HepG2 (cell line): ENCODE measurements around the gene ZMAT2. TPM values are rescaled to one million over a fixed set of nuclear protein-coding genes. Genes with fewer than 3 reads are reported as not detected.
A peak's percentile ranks its signal among the peaks of the same experiment; 100 is the strongest.

Experiments
- ATAC-seq: fragments of 200-7000 bp; cut with Tn5 transposase; 3 replicates; pipeline ENCODE4 v1.9.1; 2020; ENCODE audit warnings: mild to moderate bottlenecking, moderate library complexity
- Bru-seq: library from RNA; stranded (reverse); fragments of 400-500 nt; gene quantifications from one replicate; lab custom pipeline; 2021; lab: Mats Ljungman, UMichigan
- BruChase-seq, 2 experiments: library from RNA; stranded (reverse); fragments of 400-500 nt; gene quantifications; one replicate each; lab custom pipeline; 2021; lab: Mats Ljungman, UMichigan
- BruUV-seq: library from RNA; stranded (reverse); fragments of 400-500 nt; replicated peaks from 2 replicates; lab custom pipeline; 2021; lab: Mats Ljungman, UMichigan
- CTCF ChIA-PET: fragments of 300-600 bp; formaldehyde crosslinking; extraction: SDS; loops from one replicate; lab custom pipeline; 2021; ENCODE audit warnings: low total read pairs, inconsistent platforms, low intra/inter-chr PET ratio; lab: Yijun Ruan, JAX
- POLR2A ChIA-PET: fragments of 350-600 bp; sonication (Branson Sonifier 250); formaldehyde crosslinking; loops from one replicate; lab custom pipeline; 2020; ENCODE audit warnings: antibody characterized with exemption, inconsistent platforms; lab: Yijun Ruan, JAX
- DNase-seq: peaks from one replicate; pipeline ENCODE4 v3.0.0-alpha.2; 2015; ENCODE audit warnings: low spot score
- FAIRE-seq: peaks from 3 replicates; lab custom pipeline; 2011; peaks lifted over from hg19 to GRCh38; lab: Jason Lieb, UNC
- H2AFZ ChIP-seq: one replicate; pipeline ENCODE4 v1.6.1; 2011; ENCODE audit warnings: low read length, inconsistent platforms
- H3K27ac ChIP-seq: fragments of 300-600 bp; 3 replicates; pipeline ENCODE4 v1.8.0; 2011; ENCODE audit warnings: mixed run types, mild to moderate bottlenecking, mixed read lengths, low read length, inconsistent platforms; ENCODE audit not compliant: insufficient read depth; ENCODE audit errors: extremely low read length
- H3K27me3 ChIP-seq, 2 experiments: fragments of 200-600 bp in 1 of 2; 2 replicates in 1 of 2; 3 replicates in 1 of 2; pipeline versions ENCODE4 v1.6.0 to v1.8.0; 2011; ENCODE audit warnings: low read length in 2 of 2, mild to moderate bottlenecking in 2 of 2, moderate library complexity in 2 of 2, inconsistent platforms in 1 of 2; ENCODE audit not compliant: insufficient read depth in 2 of 2, control insufficient read depth in 1 of 2
- H3K36me3 ChIP-seq, 2 experiments: fragments of 200-600 bp in 1 of 2; replicated peaks in 1 of 2; 2 replicates in 1 of 2; 3 replicates in 1 of 2; pipeline versions ENCODE4 v1.5.1 to v1.8.0; 2011; ENCODE audit warnings: low read length in 2 of 2, inconsistent platforms in 1 of 2; ENCODE audit not compliant: insufficient read depth in 2 of 2, control insufficient read depth in 1 of 2
- H3K4me1 ChIP-seq: 2 replicates; pipeline ENCODE4 v1.5.1; 2012; ENCODE audit warnings: low read length, inconsistent platforms; ENCODE audit not compliant: insufficient read depth
- H3K4me2 ChIP-seq: 2 replicates; pipeline ENCODE4 v1.6.0; 2011; ENCODE audit warnings: low read depth, low read length, inconsistent platforms
- H3K4me3 ChIP-seq, 3 experiments: fragments of 200-600 bp in 1 of 3; sonication (generic), shearing (Covaris generic) in 1 of 3; replicated peaks in 1 of 3; 2 replicates each; pipeline ENCODE4 v1.5.1; 2011 to 2016; ENCODE audit warnings: low read length in 3 of 3, inconsistent platforms in 2 of 3, low read depth in 2 of 3, mild to moderate bottlenecking in 2 of 3, control low read depth in 1 of 3, mixed read lengths in 1 of 3; ENCODE audit not compliant: insufficient read depth in 1 of 3
- H3K79me2 ChIP-seq: one replicate; pipeline ENCODE4 v1.6.1; 2011; ENCODE audit warnings: low read length, inconsistent platforms; ENCODE audit not compliant: insufficient read depth
- H3K9ac ChIP-seq: 2 replicates; pipeline ENCODE4 v1.6.0; 2011; ENCODE audit warnings: mild to moderate bottlenecking, low read depth, low read length, inconsistent platforms; ENCODE audit not compliant: insufficient read depth
- H3K9me3 ChIP-seq: 2 replicates; pipeline ENCODE4 v1.5.1; 2012; ENCODE audit warnings: mild to moderate bottlenecking, low read length
- H4K20me1 ChIP-seq: 2 replicates; pipeline ENCODE4 v1.6.0; 2011; ENCODE audit warnings: inconsistent platforms, mild to moderate bottlenecking, low read length, moderate library complexity; ENCODE audit not compliant: insufficient read depth
- CHCHD3 ChIP-seq: sonication (generic); formaldehyde crosslinking; IDR thresholded peaks from 2 replicates; pipeline ENCODE4 v1.8.0; 2022; ENCODE audit warnings: mild to moderate bottlenecking, missing genetic modification reagents, moderate library complexity
- DRAP1 ChIP-seq: IDR thresholded peaks from 2 replicates; pipeline ENCODE4 v1.6.1; 2016; ENCODE audit warnings: missing genetic modification reagents, missing compliant biosample characterization
- ELF4 ChIP-seq: sonication (generic); formaldehyde crosslinking; IDR thresholded peaks from 2 replicates; pipeline ENCODE4 v1.5.0; 2020; ENCODE audit warnings: missing genetic modification reagents, mild to moderate bottlenecking, moderate library complexity, borderline replicate concordance
- ERF ChIP-seq: IDR thresholded peaks from 2 replicates; pipeline ENCODE4 v1.6.1; 2018; ENCODE audit warnings: missing biosample characterization, missing genetic modification reagents
- FIP1L1 ChIP-seq: fragments of 200-400 bp; formaldehyde crosslinking; IDR thresholded peaks from 2 replicates; pipeline ENCODE4 v1.6.1; 2018; ENCODE audit warnings: low read depth, mild to moderate bottlenecking, low read length, moderate library complexity, borderline replicate concordance; ENCODE audit not compliant: insufficient read depth
- KDM6A ChIP-seq: IDR thresholded peaks from 2 replicates; pipeline ENCODE4 v1.6.1; 2016; ENCODE audit warnings: low read depth
- MED8 ChIP-seq: sonication (generic); formaldehyde crosslinking; IDR thresholded peaks from 2 replicates; pipeline ENCODE4 v1.8.1; 2023; ENCODE audit warnings: mild to moderate bottlenecking, missing genetic modification reagents; ENCODE audit not compliant: insufficient replicate concordance
- MEIS2 ChIP-seq: sonication (generic); formaldehyde crosslinking; IDR thresholded peaks from 2 replicates; pipeline ENCODE4 v1.9.0; 2021; ENCODE audit warnings: mild to moderate bottlenecking, missing genetic modification reagents
- RFX5 ChIP-seq: IDR thresholded peaks from 2 replicates; pipeline ENCODE4 v1.6.1; 2011; ENCODE audit warnings: low read depth, low read length, improper control_type of control experiment
- UBTF ChIP-seq: sonication (generic); formaldehyde crosslinking; IDR thresholded peaks from 2 replicates; pipeline ENCODE4 v1.4.0; 2020; ENCODE audit warnings: mild to moderate bottlenecking, missing genetic modification reagents
- ZNF431 ChIP-seq: sonication (generic); formaldehyde crosslinking; IDR thresholded peaks from 2 replicates; pipeline ENCODE4 v1.9.0; 2022; ENCODE audit warnings: missing genetic modification reagents, low read depth, mild to moderate bottlenecking, borderline replicate concordance
- ZNF614 ChIP-seq: IDR thresholded peaks from 2 replicates; pipeline ENCODE4 v1.6.1; 2018; ENCODE audit warnings: missing biosample characterization, missing genetic modification reagents, inconsistent platforms, borderline replicate concordance
- ZNF674 ChIP-seq: sonication (generic); formaldehyde crosslinking; IDR thresholded peaks from 2 replicates; pipeline ENCODE4 v1.5.0; 2020; ENCODE audit warnings: low read depth, mild to moderate bottlenecking, missing genetic modification reagents
- ZSCAN9 ChIP-seq: IDR thresholded peaks from 2 replicates; pipeline ENCODE4 v1.6.1; 2016; ENCODE audit warnings: borderline replicate concordance
- WGBS: methylation state at CpG from one replicate; pipeline ENCODE4 v1.1.6; 2017; ENCODE audit warnings: low lambda C conversion rate; 5-methylcytosine and 5-hydroxymethylcytosine counted together
- in situ Hi-C: cut with HindIII; loops from 2 replicates; pipeline ENCODE4 v1.10.0; 2017; ENCODE audit warnings: low pct_unique_long_range_greater_than_20kb; ENCODE audit not compliant: extremely low pct_ligation_motif_present
- intact Hi-C: fragments of 100-400 bp; cut with micrococcal nuclease; formaldehyde crosslinking; loops from one replicate; pipeline ENCODE4 v1.10.0; 2022; ENCODE audit not compliant: unreplicated experiment
- long read RNA-seq, 2 experiments: library from RNA in 1 of 2; library from polyadenylated mRNA in 1 of 2; stranded (forward) in 1 of 2; unstranded in 1 of 2; transcript quantifications; one replicate each; pipeline ENCODE4 v2.0.0, GENCODE V29; 2019 to 2022
- polyA minus RNA-seq, 3 experiments: library from RNA; depleted of rRNA, polyadenylated mRNA; stranded (reverse); fragments of >200 nt; gene quantifications; 2 replicates each; pipeline ENCODE4 v1.2.3, GENCODE V29; 2011; ENCODE audit warnings: low replicate concordance in 1 of 3
- polyA plus RNA-seq, 8 experiments: library from polyadenylated mRNA; depleted of rRNA in 3 of 8; stranded (reverse) in 7 of 8; unstranded in 1 of 8; fragments of >200 nt; fragmentation: Illumina TruSeq in 4 of 8; extraction: Trizol in 4 of 8; gene quantifications; 2 replicates each; pipeline versions ENCODE4 v1.2.1 to v1.2.3, GENCODE V29; 2011 to 2016; ENCODE audit warnings: low read depth in 4 of 8, missing spikeins in 1 of 8, mixed read lengths in 1 of 8; ENCODE audit not compliant: insufficient read depth in 1 of 8
- total RNA-seq, 5 experiments: library from RNA; depleted of rRNA; stranded (reverse); fragments of >200 nt; fragmentation: Illumina TruSeq; extraction: Trizol; gene quantifications; 2 replicates each; pipeline ENCODE4 v1.2.3, GENCODE V29; 2016; ENCODE audit warnings: low read depth in 1 of 5

The ZMAT2 gene
- 92.8 and 141 TPM in 2 replicates for total RNA-seq (2016; rRNA removed; fragmentation: Illumina TruSeq; extraction: Trizol)
- total RNA-seq (2016; cell fraction: cytosol; rRNA removed; fragmentation: Illumina TruSeq; extraction: Trizol; ENCODE audit: low read depth), result 10.7 and 14.9 TPM in 2 replicates
- 96.7 and 141 TPM in 2 replicates for total RNA-seq (2016; cell fraction: insoluble cytoplasmic fraction; rRNA removed; fragmentation: Illumina TruSeq; extraction: Trizol)
- total RNA-seq (2016; cell fraction: membrane; rRNA removed; fragmentation: Illumina TruSeq; extraction: Trizol), result 28.5 and 32.2 TPM in 2 replicates
- 35.3 and 39.3 TPM in 2 replicates for total RNA-seq (2016; cell fraction: nucleus; rRNA removed; fragmentation: Illumina TruSeq; extraction: Trizol)
- 25.2 and 35.4 TPM in 2 replicates for polyA plus RNA-seq (2011; rRNA removed)
- 17.2 and 23.5 TPM in 2 replicates for polyA plus RNA-seq (2011; cell fraction: cytosol; rRNA removed)
- polyA plus RNA-seq (2011; cell fraction: nucleus; rRNA removed), result 10.4 and 17.0 TPM in 2 replicates
- 49.4 and 69.0 TPM in 2 replicates for polyA plus RNA-seq (2012)
- 13.7 and 14.3 TPM in 2 replicates for polyA plus RNA-seq (2016; cell fraction: cytosol; fragmentation: Illumina TruSeq; extraction: Trizol; ENCODE audit: low read depth)
- 181 and 206 TPM in 2 replicates for polyA plus RNA-seq (2016; cell fraction: insoluble cytoplasmic fraction; fragmentation: Illumina TruSeq; extraction: Trizol; ENCODE audit: low read depth)
- polyA plus RNA-seq (2016; cell fraction: membrane; fragmentation: Illumina TruSeq; extraction: Trizol; ENCODE audit: low read depth), result 25.7 and 27.5 TPM in 2 replicates
- polyA plus RNA-seq (2016; cell fraction: nucleus; fragmentation: Illumina TruSeq; extraction: Trizol; ENCODE audit: insufficient read depth, low read depth), result 72.2 and 82.2 TPM in 2 replicates
- polyA minus RNA-seq (2011; rRNA and poly(A)+ RNA removed; ENCODE audit: low replicate concordance), result 16.0 and 31.9 TPM in 2 replicates
- polyA minus RNA-seq (2011; cell fraction: cytosol; rRNA and poly(A)+ RNA removed), result 7.4 and 9.7 TPM in 2 replicates
- polyA minus RNA-seq (2011; cell fraction: nucleus; rRNA and poly(A)+ RNA removed), result 22.8 and 25.5 TPM in 2 replicates
- percentile 93 among the genes with signal in this experiment for Bru-seq, nascent RNA
- BruChase-seq, experiment 1, labeled RNA remaining after a 6-hour chase, result percentile 93 among the genes with signal in this experiment
- BruChase-seq, experiment 2, labeled RNA remaining after a 2-hour chase, result percentile 92 among the genes with signal in this experiment
- long read RNA-seq, experiment 1, transcript ZMAT2-201 (6 exons, 1,647 nt), result major isoform, 13 of 28 reads
- long read RNA-seq, experiment 1, partial matches to known transcripts, result 13 of 28 reads
- long read RNA-seq, experiment 1, other reads (novel, unspliced or antisense), result 2 of 28 reads
- long read RNA-seq, experiment 2, transcript ZMAT2-201 (6 exons, 1,647 nt), result major isoform, 24 of 29 reads
- long read RNA-seq, experiment 2, partial matches to known transcripts, result 1 of 29 reads
- long read RNA-seq, experiment 2, other reads (novel, unspliced or antisense), result 4 of 29 reads

GRCh38 chr5:140700177-140701144, at the start of gene ZMAT2:
ZMAT2 (plus strand) TSS chr5:140700447; CDS start chr5:140700461, 14 bp downstream.
- 6% methylated on average over 43 of the region's 44 CpGs for whole genome bisulfite sequencing
- peaks cover 25% of the 10 kb centered on the region for H3K79me2 ChIP-seq
- no peak within 1 kb of the TSS for H2AFZ ChIP-seq
- DNase-seq (peak; percentile 97), FAIRE-seq (peak; percentile 98), ATAC-seq (peak; percentile 97)
- H3K27me3 ChIP-seq, result no peaks in the 10 kb centered on the region; a peak in 1 of 5 replicates
- in situ Hi-C loops, result no loop called here
- BruUV-seq, result TSS peak; percentile 60
- peak within 1 kb of the TSS; percentile 87 for H3K4me2 ChIP-seq
- no peaks in the 10 kb centered on the region for H4K20me1 ChIP-seq
- peak within 1 kb of the TSS; percentile 90 for H3K9ac ChIP-seq
- peak within 1 kb of the TSS; percentile 71 for H3K27ac ChIP-seq
- ChIA-PET CTCF (no interaction called here), POLR2A (interaction anchor here (0.5 to 2.4 kb wide), 14 partner anchors 8 to 299 kb away, joined by 3 to 44 read pairs (median 6); partner anchors contain the start of genes ANKHD1, EIF4EBP3, HARS1 and HARS2)
- H3K4me3 ChIP-seq, result peak within 1 kb of the TSS; percentile 71 to 94 (median 82)
- intact Hi-C loops, result loop anchor here (1.0 kb wide), 1 partner anchor 11 kb away; no protein-coding TSS in a partner anchor
- H3K4me1 ChIP-seq, result peaks cover 18% of the 10 kb centered on the region
- H3K9me3 ChIP-seq, result no peaks in the 10 kb centered on the region
- peaks cover 27 to 76% of the 10 kb centered on the region in 2 experiments for H3K36me3 ChIP-seq
- peak; percentile 54; the same call in 1 of the 2 replicates for TF ChIP-seq MEIS2
- TF ChIP-seq UBTF (CRISPR knock-in tag), result peak; percentile 24; the same call in 1 of the 2 replicates
- TF ChIP-seq KDM6A, result no peak
- peak; percentile 88 for TF ChIP-seq ZNF614 (CRISPR knock-in tag)
- no peak for TF ChIP-seq ZSCAN9 (CRISPR knock-in tag)
- no peak; the same call in 1 of the 2 replicates for TF ChIP-seq ZNF431 (CRISPR knock-in tag)
- TF ChIP-seq DRAP1 (CRISPR knock-in tag), result peak; percentile 87
- peak; percentile 91 for TF ChIP-seq ERF (CRISPR knock-in tag)
- no peak for TF ChIP-seq RFX5
- no peak for TF ChIP-seq MED8 (CRISPR knock-in tag)
- TF ChIP-seq ELF4 (CRISPR knock-in tag), result peak; percentile 77; the same call in 1 of the 2 replicates
- no peak for TF ChIP-seq FIP1L1
- TF ChIP-seq CHCHD3 (CRISPR knock-in tag), result no peak
- TF ChIP-seq ZNF674 (CRISPR knock-in tag), result no peak
